CD14-positive monocyte (primary cell): ENCODE data around the gene RDX. TPM values are rescaled to one million over a fixed set of nuclear protein-coding genes. Genes with fewer than 3 reads are reported as not detected.

Experiments used
- DNase-seq, 3 donors: peaks; one replicate each; pipeline ENCODE4 v3.0.0-alpha.2; 2011 to 2022
- H2AFZ ChIP-seq: 2 replicates; pipeline ENCODE4 v1.6.0; 2012; ENCODE audit warnings: mild to moderate bottlenecking, low read depth, low read length, inconsistent platforms; ENCODE audit not compliant: insufficient read depth, poor library complexity, severe bottlenecking
- H3K27ac ChIP-seq, 2 donors: 1 replicate in 1 of 2; 2 replicates in 1 of 2; pipeline ENCODE4 v1.5.1; 2012 to 2013; ENCODE audit warnings: low read length in 2 of 2, control low read depth in 1 of 2, inconsistent platforms in 1 of 2, low read depth in 1 of 2, mild to moderate bottlenecking in 1 of 2
- H3K27me3 ChIP-seq, 2 donors: one replicate each; pipeline versions ENCODE4 v1.6.0 to v1.6.1; 2011 to 2013; ENCODE audit warnings: low read length in 2 of 2; ENCODE audit not compliant: control insufficient read depth in 2 of 2, insufficient read depth in 2 of 2
- H3K36me3 ChIP-seq, 2 donors: replicated peaks in 1 of 2; 1 replicate in 1 of 2; 2 replicates in 1 of 2; pipeline versions ENCODE4 v1.5.1 to v1.6.1; 2012 to 2013; ENCODE audit warnings: low read length in 2 of 2, control low read depth in 1 of 2, inconsistent platforms in 1 of 2, mild to moderate bottlenecking in 1 of 2; ENCODE audit not compliant: insufficient read depth in 2 of 2, control insufficient read depth in 1 of 2
- H3K4me1 ChIP-seq, 2 donors: 1 replicate in 1 of 2; 2 replicates in 1 of 2; pipeline versions ENCODE4 v1.5.1 to v1.6.1; 2012 to 2013; ENCODE audit warnings: low read length in 2 of 2, control low read depth in 1 of 2, inconsistent platforms in 1 of 2, mild to moderate bottlenecking in 1 of 2, moderate library complexity in 1 of 2; ENCODE audit not compliant: insufficient read depth in 2 of 2, control insufficient read depth in 1 of 2
- H3K4me2 ChIP-seq: replicated peaks from 2 replicates; pipeline ENCODE3; 2012; ENCODE audit warnings: low read length, moderate library complexity, mild to moderate bottlenecking; ENCODE audit not compliant: poor library complexity, severe bottlenecking; ENCODE audit errors: extremely low read depth
- H3K4me3 ChIP-seq, 3 experiments: fragments of 200-600 bp in 1 of 3; sonication (generic) in 1 of 3; replicated peaks in 1 of 3; 1 replicate in 2 of 3; 2 replicates in 1 of 3; pipeline ENCODE4 v1.5.1; 2011 to 2013; ENCODE audit warnings: low read length in 3 of 3, mild to moderate bottlenecking in 3 of 3, control low read depth in 2 of 3, low read depth in 2 of 3, inconsistent platforms in 1 of 3, moderate library complexity in 1 of 3
- H3K79me2 ChIP-seq: 2 replicates; pipeline ENCODE4 v1.6.0; 2012; ENCODE audit warnings: mild to moderate bottlenecking, control low read depth, inconsistent platforms, low read length, moderate library complexity; ENCODE audit not compliant: insufficient read depth
- H3K9ac ChIP-seq: 2 replicates; pipeline ENCODE4 v1.6.0; 2017; ENCODE audit warnings: low read length, mild to moderate bottlenecking; ENCODE audit not compliant: insufficient read depth, poor library complexity, severe bottlenecking
- H3K9me3 ChIP-seq, 2 donors: replicated peaks in 1 of 2; 1 replicate in 1 of 2; 2 replicates in 1 of 2; pipeline versions ENCODE4 v1.5.1 to v1.6.1; 2012 to 2013; ENCODE audit warnings: low read length in 2 of 2, control low read depth in 1 of 2; ENCODE audit not compliant: control insufficient read depth in 1 of 2, insufficient read depth in 1 of 2
- H4K20me1 ChIP-seq: 2 replicates; pipeline ENCODE4 v1.6.0; 2012; ENCODE audit warnings: mild to moderate bottlenecking, low read length, control low read depth, moderate library complexity; ENCODE audit not compliant: insufficient read depth
- H3K27ac Mint-ChIP-seq, 7 donors: one replicate each; pipeline ENCODE4 v1.8.0; 2020; ENCODE audit warnings: mild to moderate bottlenecking in 7 of 7, mixed read lengths in 7 of 7, moderate library complexity in 6 of 7, inconsistent platforms in 2 of 7
- H3K27me3 Mint-ChIP-seq, 3 donors: one replicate each; pipeline ENCODE4 v1.8.0; 2021 to 2022; ENCODE audit warnings: low read depth in 3 of 3, mild to moderate bottlenecking in 3 of 3, mixed read lengths in 3 of 3, moderate library complexity in 3 of 3, inconsistent platforms in 1 of 3
- H3K36me3 Mint-ChIP-seq, 2 donors: one replicate each; pipeline ENCODE4 v1.8.0; 2020; ENCODE audit warnings: mixed read lengths in 2 of 2, inconsistent platforms in 1 of 2, mild to moderate bottlenecking in 1 of 2
- H3K4me1 Mint-ChIP-seq: one replicate; pipeline ENCODE4 v1.8.0; 2020; ENCODE audit warnings: mild to moderate bottlenecking, mixed read lengths
- H3K4me3 Mint-ChIP-seq, 2 donors: one replicate each; pipeline ENCODE4 v1.8.0; 2020; ENCODE audit warnings: mild to moderate bottlenecking in 2 of 2, mixed read lengths in 2 of 2, moderate library complexity in 1 of 2
- H3K9me3 Mint-ChIP-seq, 7 donors: one replicate each; pipeline ENCODE4 v1.8.0; 2020 to 2022; ENCODE audit warnings: mixed read lengths in 7 of 7, mild to moderate bottlenecking in 6 of 7, moderate library complexity in 6 of 7, inconsistent platforms in 2 of 7
- WGBS: methylation state at CpG from one replicate; pipeline ENCODE4 v1.1.5; 2013; ENCODE audit warnings: missing lambda C conversion rate; ENCODE audit not compliant: insufficient coverage; 5-methylcytosine and 5-hydroxymethylcytosine counted together
- intact Hi-C, 2 donors: fragments of 100-400 bp; cut with micrococcal nuclease; formaldehyde crosslinking; loops; one replicate each; pipeline versions ENCODE4 v1.15.0 to v1.15.1; 2023
- polyA plus RNA-seq, 3 donors: library from polyadenylated mRNA; depleted of rRNA in 1 of 3; unstranded in 2 of 3; stranded (reverse) in 1 of 3; fragments of 300-500 nt in 2 of 3; fragments of >200 nt in 1 of 3; fragmentation: Illumina TruSeq in 2 of 3; gene quantifications; 1 replicate in 2 of 3; 2 replicates in 1 of 3; pipeline ENCODE4 v1.2.3, GENCODE V29; 2012 to 2021
- TF ChIP-seq, protein P1 (sequence below): fragments of 200-600 bp; IDR thresholded peaks from one replicate; pipeline ENCODE4 v1.8.0; 2022; ENCODE audit warnings: antibody characterized with exemption, mild to moderate bottlenecking

Gene RDX
- polyA plus RNA-seq, 3 donors, result 11.9 to 22.0 (median 20.9) TPM

- Histone ChIP-seq H3K36me3 (no peaks in the 10 kb centered on the region), H3K27ac (no peak overlapping the region), H3K4me2 (no peak overlapping the region), H3K9ac (no peak overlapping the region), H3K9me3 (no peaks in the 10 kb centered on the region), H4K20me1 (no peaks in the 10 kb centered on the region), H3K27me3 (no peaks in the 10 kb centered on the region), H3K79me2 (no peaks in the 10 kb centered on the region), H2AFZ (no peak overlapping the region), H3K4me1 (no peaks in the 10 kb centered on the region), H3K4me3 (no peak overlapping the region)
- no peak for DNase-seq
- Mint-ChIP-seq H3K27me3 (peaks cover 0 to 1% (median 0%) of the 10 kb centered on the region in 3 donors), H3K4me1 (peaks cover 4% of the 10 kb centered on the region), H3K9me3 (peaks cover 0 to 3% (median 0%) of the 10 kb centered on the region in 7 donors), H3K36me3 (no peaks in the 10 kb centered on the region), H3K27ac (peak overlapping the region in 1 of 7 donors; percentile 15), H3K4me3 (no peak overlapping the region)
- intact Hi-C loops, result no loop called here
- TF ChIP-seq, protein P1, sequence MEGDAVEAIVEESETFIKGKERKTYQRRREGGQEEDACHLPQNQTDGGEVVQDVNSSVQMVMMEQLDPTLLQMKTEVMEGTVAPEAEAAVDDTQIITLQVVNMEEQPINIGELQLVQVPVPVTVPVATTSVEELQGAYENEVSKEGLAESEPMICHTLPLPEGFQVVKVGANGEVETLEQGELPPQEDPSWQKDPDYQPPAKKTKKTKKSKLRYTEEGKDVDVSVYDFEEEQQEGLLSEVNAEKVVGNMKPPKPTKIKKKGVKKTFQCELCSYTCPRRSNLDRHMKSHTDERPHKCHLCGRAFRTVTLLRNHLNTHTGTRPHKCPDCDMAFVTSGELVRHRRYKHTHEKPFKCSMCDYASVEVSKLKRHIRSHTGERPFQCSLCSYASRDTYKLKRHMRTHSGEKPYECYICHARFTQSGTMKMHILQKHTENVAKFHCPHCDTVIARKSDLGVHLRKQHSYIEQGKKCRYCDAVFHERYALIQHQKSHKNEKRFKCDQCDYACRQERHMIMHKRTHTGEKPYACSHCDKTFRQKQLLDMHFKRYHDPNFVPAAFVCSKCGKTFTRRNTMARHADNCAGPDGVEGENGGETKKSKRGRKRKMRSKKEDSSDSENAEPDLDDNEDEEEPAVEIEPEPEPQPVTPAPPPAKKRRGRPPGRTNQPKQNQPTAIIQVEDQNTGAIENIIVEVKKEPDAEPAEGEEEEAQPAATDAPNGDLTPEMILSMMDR, result no peak
Observed at GRCh38 chr11:110312670-110313069, 16.3 kb upstream of the RDX start.

GRCh38 chr11:110311783-110312579 lies 15.6 kb upstream of the RDX start:
- no peaks in the 10 kb centered on the region for H3K4me1 ChIP-seq
- 86% methylated on average over 1 of the region's 3 CpGs for WGBS
- peak; percentile 16 to 76 (median 41) for DNase-seq
- intact Hi-C loops, result no loop called here
- no peak overlapping the region for H3K9ac ChIP-seq
- H3K4me3 ChIP-seq, result no peak overlapping the region
- peaks cover 0 to 3% (median 0%) of the 10 kb centered on the region in 7 donors for H3K9me3 Mint-ChIP-seq
- no peak overlapping the region for H3K27ac ChIP-seq
- no peaks in the 10 kb centered on the region for H3K9me3 ChIP-seq
- H2AFZ ChIP-seq, result no peak overlapping the region
- no peak overlapping the region for H3K4me2 ChIP-seq
- TF ChIP-seq, protein P1, result no peak
- no peaks in the 10 kb centered on the region for H3K36me3 Mint-ChIP-seq
- no peaks in the 10 kb centered on the region for H3K27me3 ChIP-seq
- no peak overlapping the region for H3K4me3 Mint-ChIP-seq
- H3K27me3 Mint-ChIP-seq, result peaks cover 0 to 3% (median 0%) of the 10 kb centered on the region in 3 donors
- no peaks in the 10 kb centered on the region for H3K79me2 ChIP-seq
- peak overlapping the region in 6 of 7 donors; percentile 15 to 76 (median 60) for H3K27ac Mint-ChIP-seq
- H3K36me3 ChIP-seq, result no peaks in the 10 kb centered on the region
- H4K20me1 ChIP-seq, result no peaks in the 10 kb centered on the region
- peaks cover 2% of the 10 kb centered on the region for H3K4me1 Mint-ChIP-seq
